Thyroid gland (tissue), 4 donors: ENCODE measurements around the gene ALAS2.

Experiments
- CTCF ChIP-seq, 6 experiments: fragments of 200-600 bp in 3 of 6; fragments of 450-650 bp in 3 of 6; sonication (generic) in 3 of 6; IDR thresholded peaks; one replicate each; pipeline ENCODE4 v1.5.1; 2016 to 2019; ENCODE audit warnings: antibody characterized with exemption in 6 of 6, mild to moderate bottlenecking in 2 of 6, inconsistent platforms in 1 of 6, moderate library complexity in 1 of 6
- POLR2A ChIP-seq, 2 donors: fragments of 450-650 bp; IDR thresholded peaks; one replicate each; pipeline ENCODE4 v1.6.1; 2017; ENCODE audit warnings: antibody characterized with exemption in 2 of 2, mild to moderate bottlenecking in 2 of 2, moderate library complexity in 1 of 2

GRCh38 chrX:55028040-55028439 is 2.7 kb downstream of the ALAS2 start:
- no peak for TF ChIP-seq CTCF (IDR thresholded peaks at IDR 0.05)
- no peak for TF ChIP-seq POLR2A (IDR thresholded peaks at IDR 0.05)
